ENCODE data around the gene ADAT3.

DNA sequence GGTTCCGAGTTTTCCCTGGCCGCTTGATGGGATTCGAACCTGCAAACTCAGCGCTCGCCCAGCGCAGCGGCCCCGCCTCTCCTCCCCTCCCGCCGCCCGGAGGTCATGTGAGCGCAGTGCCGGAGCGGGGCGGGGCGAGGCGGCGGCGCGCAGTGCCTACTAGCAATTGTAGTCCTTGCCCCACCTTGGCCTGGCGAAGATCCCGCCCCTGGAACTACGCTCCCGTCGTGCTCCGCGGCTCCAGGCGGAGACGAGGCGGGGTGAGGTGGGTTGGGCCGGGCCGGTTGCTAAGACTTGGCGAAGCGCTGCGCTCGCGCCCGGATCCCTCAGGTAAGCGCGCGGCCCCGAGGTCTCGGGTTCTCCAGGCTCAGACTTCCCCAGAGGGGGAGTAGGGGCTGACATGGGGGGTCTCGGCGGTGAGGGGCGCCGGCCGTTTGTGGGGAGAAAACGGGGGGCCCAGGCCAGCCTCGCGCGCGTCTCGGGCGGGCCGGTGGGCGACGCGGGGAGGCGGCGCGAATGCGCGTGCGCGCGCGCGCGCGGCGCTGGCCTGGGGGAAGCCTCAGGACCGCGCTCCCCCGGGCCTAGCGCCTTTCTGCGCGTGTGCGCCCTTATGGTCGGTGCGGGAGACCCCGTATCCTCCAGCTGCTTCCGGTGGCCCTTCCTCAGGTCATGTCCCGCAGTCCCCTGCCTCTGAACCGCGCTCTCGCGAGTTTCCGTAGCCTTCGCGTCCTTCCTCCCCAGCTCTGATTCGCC lies at the start of gene ADAT3, which contains the start of gene SCAMP4:
- TF ChIP-seq ZBTB7A (IDR thresholded peaks at IDR 0.05; ENCODE audit: low read depth) (0 out of 2 replicates have a peak, but pooled peaks have one; percentile 22), YY1 (IDR thresholded peaks at IDR 0.05; ENCODE audit: low read depth) (0 out of 2 replicates have a peak, but pooled peaks have one; percentile 49), TCF12 (IDR thresholded peaks at IDR 0.05; ENCODE audit: low read depth) (peak; percentile 26), NFIC (IDR thresholded peaks at IDR 0.05) (peak; percentile 28; the same call in 1 of the 2 replicates), TAF1 (IDR thresholded peaks at IDR 0.05; ENCODE audit: low read depth) (peak; percentile 73)
- TF ChIP-seq, protein P1, sequence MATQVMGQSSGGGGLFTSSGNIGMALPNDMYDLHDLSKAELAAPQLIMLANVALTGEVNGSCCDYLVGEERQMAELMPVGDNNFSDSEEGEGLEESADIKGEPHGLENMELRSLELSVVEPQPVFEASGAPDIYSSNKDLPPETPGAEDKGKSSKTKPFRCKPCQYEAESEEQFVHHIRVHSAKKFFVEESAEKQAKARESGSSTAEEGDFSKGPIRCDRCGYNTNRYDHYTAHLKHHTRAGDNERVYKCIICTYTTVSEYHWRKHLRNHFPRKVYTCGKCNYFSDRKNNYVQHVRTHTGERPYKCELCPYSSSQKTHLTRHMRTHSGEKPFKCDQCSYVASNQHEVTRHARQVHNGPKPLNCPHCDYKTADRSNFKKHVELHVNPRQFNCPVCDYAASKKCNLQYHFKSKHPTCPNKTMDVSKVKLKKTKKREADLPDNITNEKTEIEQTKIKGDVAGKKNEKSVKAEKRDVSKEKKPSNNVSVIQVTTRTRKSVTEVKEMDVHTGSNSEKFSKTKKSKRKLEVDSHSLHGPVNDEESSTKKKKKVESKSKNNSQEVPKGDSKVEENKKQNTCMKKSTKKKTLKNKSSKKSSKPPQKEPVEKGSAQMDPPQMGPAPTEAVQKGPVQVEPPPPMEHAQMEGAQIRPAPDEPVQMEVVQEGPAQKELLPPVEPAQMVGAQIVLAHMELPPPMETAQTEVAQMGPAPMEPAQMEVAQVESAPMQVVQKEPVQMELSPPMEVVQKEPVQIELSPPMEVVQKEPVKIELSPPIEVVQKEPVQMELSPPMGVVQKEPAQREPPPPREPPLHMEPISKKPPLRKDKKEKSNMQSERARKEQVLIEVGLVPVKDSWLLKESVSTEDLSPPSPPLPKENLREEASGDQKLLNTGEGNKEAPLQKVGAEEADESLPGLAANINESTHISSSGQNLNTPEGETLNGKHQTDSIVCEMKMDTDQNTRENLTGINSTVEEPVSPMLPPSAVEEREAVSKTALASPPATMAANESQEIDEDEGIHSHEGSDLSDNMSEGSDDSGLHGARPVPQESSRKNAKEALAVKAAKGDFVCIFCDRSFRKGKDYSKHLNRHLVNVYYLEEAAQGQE (IDR thresholded peaks at IDR 0.05; ENCODE audit: low read depth): no peak
- TF ChIP-seq, protein P2, sequence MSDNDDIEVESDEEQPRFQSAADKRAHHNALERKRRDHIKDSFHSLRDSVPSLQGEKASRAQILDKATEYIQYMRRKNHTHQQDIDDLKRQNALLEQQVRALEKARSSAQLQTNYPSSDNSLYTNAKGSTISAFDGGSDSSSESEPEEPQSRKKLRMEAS (IDR thresholded peaks at IDR 0.05): peak; percentile 80
- TF ChIP-seq, protein P3, sequence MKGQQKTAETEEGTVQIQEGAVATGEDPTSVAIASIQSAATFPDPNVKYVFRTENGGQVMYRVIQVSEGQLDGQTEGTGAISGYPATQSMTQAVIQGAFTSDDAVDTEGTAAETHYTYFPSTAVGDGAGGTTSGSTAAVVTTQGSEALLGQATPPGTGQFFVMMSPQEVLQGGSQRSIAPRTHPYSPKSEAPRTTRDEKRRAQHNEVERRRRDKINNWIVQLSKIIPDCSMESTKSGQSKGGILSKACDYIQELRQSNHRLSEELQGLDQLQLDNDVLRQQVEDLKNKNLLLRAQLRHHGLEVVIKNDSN (IDR thresholded peaks at IDR 0.05): peak; percentile 98
